K562 (cell line): ENCODE measurements around the gene PIK3R2.

Source experiments
- ELF1 ChIP-seq: fragments of 200-800 bp; sonication (Bioruptor generic); IDR thresholded peaks from 2 replicates; pipeline ENCODE4 v1.6.1; 2016; ENCODE audit warnings: missing genetic modification characterization, missing compliant biosample characterization
- EP300 ChIP-seq: IDR thresholded peaks from 2 replicates; pipeline ENCODE4 v1.6.1; 2012; ENCODE audit warnings: low read length, improper control_type of control experiment
- KLF1 ChIP-seq: fragments of 450-650 bp; IDR thresholded peaks from 2 replicates; pipeline ENCODE4 v1.6.1; 2016; ENCODE audit warnings: missing genetic modification characterization, missing compliant biosample characterization
- POLR2A ChIP-seq: fragments of 450-650 bp; conservative IDR thresholded peaks from 2 replicates; pipeline ENCODE4 v1.6.1; 2016
- ZNF253 ChIP-seq: fragments of 250-450 bp; sonication (Bioruptor Pico); conservative IDR thresholded peaks from 2 replicates; pipeline ENCODE4 v1.6.1; 2021; ENCODE audit warnings: mild to moderate bottlenecking
- TF ChIP-seq, protein P1 (sequence below): fragments of 200-600 bp; sonication (generic); IDR thresholded peaks from one replicate; pipeline ENCODE4 v1.6.1; 2012; ENCODE audit warnings: mild to moderate bottlenecking, low read depth, low read length, inconsistent platforms
- TF ChIP-seq, protein P2 (sequence below), 3 experiments: IDR thresholded peaks in 2 of 3; conservative IDR thresholded peaks in 1 of 3; 2 replicates each; pipeline ENCODE4 v1.5.1; 2011 to 2012; ENCODE audit warnings: low read length in 3 of 3, mild to moderate bottlenecking in 3 of 3, control low read depth in 2 of 3, improper control_type of control experiment in 1 of 3, inconsistent platforms in 1 of 3, low read depth in 1 of 3, mixed read lengths in 1 of 3, moderate library complexity in 1 of 3; ENCODE audit not compliant: insufficient read depth in 2 of 3
- TF ChIP-seq, protein P3 (sequence below), 2 experiments: fragments of 450-650 bp in 1 of 2; sonication (generic) in 1 of 2; formaldehyde crosslinking in 1 of 2; IDR thresholded peaks; 2 replicates each; pipeline versions ENCODE4 v1.7.1 to v1.9.0; 2016 to 2022; ENCODE audit warnings: inconsistent platforms in 1 of 2, mild to moderate bottlenecking in 1 of 2, missing genetic modification reagents in 1 of 2

DNA sequence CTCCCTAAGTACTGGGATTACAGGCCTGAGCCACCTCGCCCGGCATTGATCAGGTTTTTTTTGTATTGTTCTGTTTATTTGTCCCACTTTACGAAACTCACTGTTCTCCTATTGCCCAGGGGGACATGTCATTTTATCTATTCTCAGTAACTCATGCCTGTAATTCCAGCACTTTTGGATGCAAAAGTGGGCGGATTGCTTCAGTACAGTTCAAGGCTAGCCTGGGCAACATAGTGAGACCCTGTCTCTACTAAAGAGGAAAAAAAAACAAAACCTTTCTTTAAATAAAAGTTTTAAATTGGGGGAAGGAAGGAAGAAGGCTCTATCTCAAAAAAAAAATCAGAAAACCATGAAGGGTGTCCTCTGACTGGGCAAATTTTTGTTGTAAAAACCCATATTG is 37.3 kb downstream of the PIK3R2 start:
- TF ChIP-seq KLF1 (tag) = no peak
- TF ChIP-seq, protein P1, sequence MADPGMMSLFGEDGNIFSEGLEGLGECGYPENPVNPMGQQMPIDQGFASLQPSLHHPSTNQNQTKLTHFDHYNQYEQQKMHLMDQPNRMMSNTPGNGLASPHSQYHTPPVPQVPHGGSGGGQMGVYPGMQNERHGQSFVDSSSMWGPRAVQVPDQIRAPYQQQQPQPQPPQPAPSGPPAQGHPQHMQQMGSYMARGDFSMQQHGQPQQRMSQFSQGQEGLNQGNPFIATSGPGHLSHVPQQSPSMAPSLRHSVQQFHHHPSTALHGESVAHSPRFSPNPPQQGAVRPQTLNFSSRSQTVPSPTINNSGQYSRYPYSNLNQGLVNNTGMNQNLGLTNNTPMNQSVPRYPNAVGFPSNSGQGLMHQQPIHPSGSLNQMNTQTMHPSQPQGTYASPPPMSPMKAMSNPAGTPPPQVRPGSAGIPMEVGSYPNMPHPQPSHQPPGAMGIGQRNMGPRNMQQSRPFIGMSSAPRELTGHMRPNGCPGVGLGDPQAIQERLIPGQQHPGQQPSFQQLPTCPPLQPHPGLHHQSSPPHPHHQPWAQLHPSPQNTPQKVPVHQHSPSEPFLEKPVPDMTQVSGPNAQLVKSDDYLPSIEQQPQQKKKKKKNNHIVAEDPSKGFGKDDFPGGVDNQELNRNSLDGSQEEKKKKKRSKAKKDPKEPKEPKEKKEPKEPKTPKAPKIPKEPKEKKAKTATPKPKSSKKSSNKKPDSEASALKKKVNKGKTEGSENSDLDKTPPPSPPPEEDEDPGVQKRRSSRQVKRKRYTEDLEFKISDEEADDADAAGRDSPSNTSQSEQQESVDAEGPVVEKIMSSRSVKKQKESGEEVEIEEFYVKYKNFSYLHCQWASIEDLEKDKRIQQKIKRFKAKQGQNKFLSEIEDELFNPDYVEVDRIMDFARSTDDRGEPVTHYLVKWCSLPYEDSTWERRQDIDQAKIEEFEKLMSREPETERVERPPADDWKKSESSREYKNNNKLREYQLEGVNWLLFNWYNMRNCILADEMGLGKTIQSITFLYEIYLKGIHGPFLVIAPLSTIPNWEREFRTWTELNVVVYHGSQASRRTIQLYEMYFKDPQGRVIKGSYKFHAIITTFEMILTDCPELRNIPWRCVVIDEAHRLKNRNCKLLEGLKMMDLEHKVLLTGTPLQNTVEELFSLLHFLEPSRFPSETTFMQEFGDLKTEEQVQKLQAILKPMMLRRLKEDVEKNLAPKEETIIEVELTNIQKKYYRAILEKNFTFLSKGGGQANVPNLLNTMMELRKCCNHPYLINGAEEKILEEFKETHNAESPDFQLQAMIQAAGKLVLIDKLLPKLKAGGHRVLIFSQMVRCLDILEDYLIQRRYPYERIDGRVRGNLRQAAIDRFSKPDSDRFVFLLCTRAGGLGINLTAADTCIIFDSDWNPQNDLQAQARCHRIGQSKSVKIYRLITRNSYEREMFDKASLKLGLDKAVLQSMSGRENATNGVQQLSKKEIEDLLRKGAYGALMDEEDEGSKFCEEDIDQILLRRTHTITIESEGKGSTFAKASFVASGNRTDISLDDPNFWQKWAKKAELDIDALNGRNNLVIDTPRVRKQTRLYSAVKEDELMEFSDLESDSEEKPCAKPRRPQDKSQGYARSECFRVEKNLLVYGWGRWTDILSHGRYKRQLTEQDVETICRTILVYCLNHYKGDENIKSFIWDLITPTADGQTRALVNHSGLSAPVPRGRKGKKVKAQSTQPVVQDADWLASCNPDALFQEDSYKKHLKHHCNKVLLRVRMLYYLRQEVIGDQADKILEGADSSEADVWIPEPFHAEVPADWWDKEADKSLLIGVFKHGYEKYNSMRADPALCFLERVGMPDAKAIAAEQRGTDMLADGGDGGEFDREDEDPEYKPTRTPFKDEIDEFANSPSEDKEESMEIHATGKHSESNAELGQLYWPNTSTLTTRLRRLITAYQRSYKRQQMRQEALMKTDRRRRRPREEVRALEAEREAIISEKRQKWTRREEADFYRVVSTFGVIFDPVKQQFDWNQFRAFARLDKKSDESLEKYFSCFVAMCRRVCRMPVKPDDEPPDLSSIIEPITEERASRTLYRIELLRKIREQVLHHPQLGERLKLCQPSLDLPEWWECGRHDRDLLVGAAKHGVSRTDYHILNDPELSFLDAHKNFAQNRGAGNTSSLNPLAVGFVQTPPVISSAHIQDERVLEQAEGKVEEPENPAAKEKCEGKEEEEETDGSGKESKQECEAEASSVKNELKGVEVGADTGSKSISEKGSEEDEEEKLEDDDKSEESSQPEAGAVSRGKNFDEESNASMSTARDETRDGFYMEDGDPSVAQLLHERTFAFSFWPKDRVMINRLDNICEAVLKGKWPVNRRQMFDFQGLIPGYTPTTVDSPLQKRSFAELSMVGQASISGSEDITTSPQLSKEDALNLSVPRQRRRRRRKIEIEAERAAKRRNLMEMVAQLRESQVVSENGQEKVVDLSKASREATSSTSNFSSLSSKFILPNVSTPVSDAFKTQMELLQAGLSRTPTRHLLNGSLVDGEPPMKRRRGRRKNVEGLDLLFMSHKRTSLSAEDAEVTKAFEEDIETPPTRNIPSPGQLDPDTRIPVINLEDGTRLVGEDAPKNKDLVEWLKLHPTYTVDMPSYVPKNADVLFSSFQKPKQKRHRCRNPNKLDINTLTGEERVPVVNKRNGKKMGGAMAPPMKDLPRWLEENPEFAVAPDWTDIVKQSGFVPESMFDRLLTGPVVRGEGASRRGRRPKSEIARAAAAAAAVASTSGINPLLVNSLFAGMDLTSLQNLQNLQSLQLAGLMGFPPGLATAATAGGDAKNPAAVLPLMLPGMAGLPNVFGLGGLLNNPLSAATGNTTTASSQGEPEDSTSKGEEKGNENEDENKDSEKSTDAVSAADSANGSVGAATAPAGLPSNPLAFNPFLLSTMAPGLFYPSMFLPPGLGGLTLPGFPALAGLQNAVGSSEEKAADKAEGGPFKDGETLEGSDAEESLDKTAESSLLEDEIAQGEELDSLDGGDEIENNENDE = no peak
- TF ChIP-seq EP300 = no peak
- TF ChIP-seq ELF1 (tag) = no peak
- no peak for TF ChIP-seq ZNF253 (CRISPR knock-in tag)
- TF ChIP-seq POLR2A = no peak
- TF ChIP-seq, protein P2, sequence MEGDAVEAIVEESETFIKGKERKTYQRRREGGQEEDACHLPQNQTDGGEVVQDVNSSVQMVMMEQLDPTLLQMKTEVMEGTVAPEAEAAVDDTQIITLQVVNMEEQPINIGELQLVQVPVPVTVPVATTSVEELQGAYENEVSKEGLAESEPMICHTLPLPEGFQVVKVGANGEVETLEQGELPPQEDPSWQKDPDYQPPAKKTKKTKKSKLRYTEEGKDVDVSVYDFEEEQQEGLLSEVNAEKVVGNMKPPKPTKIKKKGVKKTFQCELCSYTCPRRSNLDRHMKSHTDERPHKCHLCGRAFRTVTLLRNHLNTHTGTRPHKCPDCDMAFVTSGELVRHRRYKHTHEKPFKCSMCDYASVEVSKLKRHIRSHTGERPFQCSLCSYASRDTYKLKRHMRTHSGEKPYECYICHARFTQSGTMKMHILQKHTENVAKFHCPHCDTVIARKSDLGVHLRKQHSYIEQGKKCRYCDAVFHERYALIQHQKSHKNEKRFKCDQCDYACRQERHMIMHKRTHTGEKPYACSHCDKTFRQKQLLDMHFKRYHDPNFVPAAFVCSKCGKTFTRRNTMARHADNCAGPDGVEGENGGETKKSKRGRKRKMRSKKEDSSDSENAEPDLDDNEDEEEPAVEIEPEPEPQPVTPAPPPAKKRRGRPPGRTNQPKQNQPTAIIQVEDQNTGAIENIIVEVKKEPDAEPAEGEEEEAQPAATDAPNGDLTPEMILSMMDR (IDR thresholded peaks at IDR 0.05 in 2 of 3, conservative IDR thresholded peaks at IDR 0.05 in 1 of 3; ENCODE audit: insufficient read depth in 2 of 3, low read depth in 1 of 3, low read length in 3 of 3) = no peak
- TF ChIP-seq, protein P3, sequence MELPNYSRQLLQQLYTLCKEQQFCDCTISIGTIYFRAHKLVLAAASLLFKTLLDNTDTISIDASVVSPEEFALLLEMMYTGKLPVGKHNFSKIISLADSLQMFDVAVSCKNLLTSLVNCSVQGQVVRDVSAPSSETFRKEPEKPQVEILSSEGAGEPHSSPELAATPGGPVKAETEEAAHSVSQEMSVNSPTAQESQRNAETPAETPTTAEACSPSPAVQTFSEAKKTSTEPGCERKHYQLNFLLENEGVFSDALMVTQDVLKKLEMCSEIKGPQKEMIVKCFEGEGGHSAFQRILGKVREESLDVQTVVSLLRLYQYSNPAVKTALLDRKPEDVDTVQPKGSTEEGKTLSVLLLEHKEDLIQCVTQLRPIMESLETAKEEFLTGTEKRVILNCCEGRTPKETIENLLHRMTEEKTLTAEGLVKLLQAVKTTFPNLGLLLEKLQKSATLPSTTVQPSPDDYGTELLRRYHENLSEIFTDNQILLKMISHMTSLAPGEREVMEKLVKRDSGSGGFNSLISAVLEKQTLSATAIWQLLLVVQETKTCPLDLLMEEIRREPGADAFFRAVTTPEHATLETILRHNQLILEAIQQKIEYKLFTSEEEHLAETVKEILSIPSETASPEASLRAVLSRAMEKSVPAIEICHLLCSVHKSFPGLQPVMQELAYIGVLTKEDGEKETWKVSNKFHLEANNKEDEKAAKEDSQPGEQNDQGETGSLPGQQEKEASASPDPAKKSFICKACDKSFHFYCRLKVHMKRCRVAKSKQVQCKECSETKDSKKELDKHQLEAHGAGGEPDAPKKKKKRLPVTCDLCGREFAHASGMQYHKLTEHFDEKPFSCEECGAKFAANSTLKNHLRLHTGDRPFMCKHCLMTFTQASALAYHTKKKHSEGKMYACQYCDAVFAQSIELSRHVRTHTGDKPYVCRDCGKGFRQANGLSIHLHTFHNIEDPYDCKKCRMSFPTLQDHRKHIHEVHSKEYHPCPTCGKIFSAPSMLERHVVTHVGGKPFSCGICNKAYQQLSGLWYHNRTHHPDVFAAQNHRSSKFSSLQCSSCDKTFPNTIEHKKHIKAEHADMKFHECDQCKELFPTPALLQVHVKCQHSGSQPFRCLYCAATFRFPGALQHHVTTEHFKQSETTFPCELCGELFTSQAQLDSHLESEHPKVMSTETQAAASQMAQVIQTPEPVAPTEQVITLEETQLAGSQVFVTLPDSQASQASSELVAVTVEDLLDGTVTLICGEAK (IDR thresholded peaks at IDR 0.05) = no peak
- TF ChIP-seq, protein P3 (CRISPR knock-in tag; IDR thresholded peaks at IDR 0.05) = no peak
